ENCODE measurements around the gene KRTAP9-8.

DNA sequence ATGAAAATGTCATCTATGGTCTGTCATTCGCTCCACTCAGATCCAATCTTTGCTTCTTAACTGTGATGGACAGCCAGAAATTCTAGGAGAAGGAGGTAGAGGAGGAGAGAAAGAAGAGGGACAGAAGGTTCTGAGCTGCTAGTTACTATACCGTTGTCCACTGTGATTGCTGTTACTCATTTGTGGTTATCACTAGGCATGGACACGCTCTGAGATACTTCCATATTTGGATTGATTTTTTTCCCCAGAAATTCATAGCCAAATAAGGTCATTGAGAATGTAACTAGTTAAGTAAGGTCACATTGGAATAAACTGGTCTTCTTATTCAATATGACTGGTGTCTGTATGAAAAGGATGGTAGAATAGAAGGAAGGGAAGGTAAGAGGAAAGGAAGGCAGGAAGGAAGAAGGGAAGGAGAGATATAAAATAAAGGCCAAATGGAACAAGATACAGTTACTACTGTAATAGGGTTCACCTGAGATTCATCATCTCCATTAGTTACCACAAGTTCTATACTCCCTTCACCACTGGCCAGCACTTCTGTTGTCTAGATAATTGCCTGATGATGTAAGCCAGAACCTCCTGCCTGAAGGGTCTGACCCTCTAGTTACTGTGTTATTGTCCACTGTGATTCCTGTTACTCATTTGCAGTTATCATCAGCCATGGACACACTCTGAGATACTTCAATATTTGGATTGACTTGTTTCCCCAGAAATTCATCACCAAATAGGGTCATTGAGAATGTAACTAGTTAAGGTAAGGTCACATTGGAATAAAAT, 40.6 kb downstream of the KRTAP9-8 start:
- TF ChIP-seq, protein P1, sequence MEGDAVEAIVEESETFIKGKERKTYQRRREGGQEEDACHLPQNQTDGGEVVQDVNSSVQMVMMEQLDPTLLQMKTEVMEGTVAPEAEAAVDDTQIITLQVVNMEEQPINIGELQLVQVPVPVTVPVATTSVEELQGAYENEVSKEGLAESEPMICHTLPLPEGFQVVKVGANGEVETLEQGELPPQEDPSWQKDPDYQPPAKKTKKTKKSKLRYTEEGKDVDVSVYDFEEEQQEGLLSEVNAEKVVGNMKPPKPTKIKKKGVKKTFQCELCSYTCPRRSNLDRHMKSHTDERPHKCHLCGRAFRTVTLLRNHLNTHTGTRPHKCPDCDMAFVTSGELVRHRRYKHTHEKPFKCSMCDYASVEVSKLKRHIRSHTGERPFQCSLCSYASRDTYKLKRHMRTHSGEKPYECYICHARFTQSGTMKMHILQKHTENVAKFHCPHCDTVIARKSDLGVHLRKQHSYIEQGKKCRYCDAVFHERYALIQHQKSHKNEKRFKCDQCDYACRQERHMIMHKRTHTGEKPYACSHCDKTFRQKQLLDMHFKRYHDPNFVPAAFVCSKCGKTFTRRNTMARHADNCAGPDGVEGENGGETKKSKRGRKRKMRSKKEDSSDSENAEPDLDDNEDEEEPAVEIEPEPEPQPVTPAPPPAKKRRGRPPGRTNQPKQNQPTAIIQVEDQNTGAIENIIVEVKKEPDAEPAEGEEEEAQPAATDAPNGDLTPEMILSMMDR (IDR thresholded peaks at IDR 0.05), result no peak
- no peak for TF ChIP-seq POLR2A (IDR thresholded peaks at IDR 0.05)

Data from adrenal gland (tissue), 5 donors.